KOPT-K1 (cell line): ENCODE data around the gene GJA3.
"Not testable (repeated sequence)": the region's sequence is repeated elsewhere in the genome, so short reads cannot be mapped to it uniquely, and the experiment has no call there.

Experiments
- H3K27ac ChIP-seq: fragments of 200-600 bp; sonication (generic); 2 replicates; pipeline ENCODE4 v1.5.1; 2016; ENCODE audit warnings: antibody characterized with exemption, mild to moderate bottlenecking, low read depth, low read length; ENCODE audit not compliant: poor library complexity, severe bottlenecking
- H3K36me3 ChIP-seq: fragments of 200-600 bp; sonication (generic); 2 replicates; pipeline ENCODE4 v1.5.1; 2017; ENCODE audit warnings: antibody characterized with exemption, mild to moderate bottlenecking, low read length, moderate library complexity; ENCODE audit not compliant: insufficient read depth
- H3K9me3 ChIP-seq: fragments of 200-600 bp; sonication (generic); 2 replicates; pipeline ENCODE4 v1.5.1; 2017; ENCODE audit warnings: antibody characterized with exemption, low read length, mild to moderate bottlenecking; ENCODE audit not compliant: insufficient read depth, poor library complexity, severe bottlenecking

The GJA3 gene

DNA sequence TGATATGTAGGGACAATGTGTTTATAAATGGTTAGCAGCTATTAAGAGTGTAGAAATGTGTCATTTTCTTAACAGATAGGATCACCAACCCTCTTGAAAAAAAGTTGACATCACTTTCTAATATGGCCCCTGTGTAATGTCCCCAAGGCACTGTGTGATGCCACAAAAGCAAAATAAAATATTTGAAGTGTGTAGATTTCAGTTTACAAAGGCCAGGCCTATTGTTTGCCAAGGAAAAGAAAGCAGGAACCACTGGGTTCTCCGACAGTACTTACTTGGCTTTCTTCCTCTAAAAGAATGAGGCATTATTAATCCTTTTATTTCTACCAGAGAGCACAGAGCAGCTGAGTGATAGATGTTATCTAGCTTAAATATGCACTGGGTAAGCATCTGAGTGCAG lies 10.5 kb upstream of the GJA3 start:
- no peaks in the 10 kb centered on the region for H3K36me3 ChIP-seq
- H3K9me3 ChIP-seq = no peaks in the 10 kb centered on the region
- no peak overlapping the region for H3K27ac ChIP-seq

DNA sequence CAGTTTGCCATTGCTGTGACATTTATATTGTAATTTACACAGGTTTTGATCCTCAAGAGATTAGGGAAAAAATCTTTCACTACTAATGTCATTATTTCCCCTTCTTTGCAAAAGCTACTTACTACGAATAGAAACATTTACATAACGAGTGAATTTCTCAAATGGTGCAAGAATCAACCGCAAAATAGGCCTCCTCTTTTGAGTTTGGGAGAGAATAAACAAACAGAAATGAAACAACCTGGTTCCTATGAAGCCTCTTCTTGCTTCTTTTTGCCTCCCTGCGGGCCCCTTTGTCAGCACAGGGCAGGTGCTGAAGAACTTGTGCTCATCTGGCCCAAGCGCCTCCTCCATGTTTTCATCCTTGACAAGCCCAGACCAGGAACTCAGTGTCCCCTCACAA lies 10.1 kb upstream of the GJA3 start:
- H3K9me3 ChIP-seq = no peaks in the 10 kb centered on the region
- H3K36me3 ChIP-seq = no peaks in the 10 kb centered on the region
- no peak overlapping the region for H3K27ac ChIP-seq

DNA sequence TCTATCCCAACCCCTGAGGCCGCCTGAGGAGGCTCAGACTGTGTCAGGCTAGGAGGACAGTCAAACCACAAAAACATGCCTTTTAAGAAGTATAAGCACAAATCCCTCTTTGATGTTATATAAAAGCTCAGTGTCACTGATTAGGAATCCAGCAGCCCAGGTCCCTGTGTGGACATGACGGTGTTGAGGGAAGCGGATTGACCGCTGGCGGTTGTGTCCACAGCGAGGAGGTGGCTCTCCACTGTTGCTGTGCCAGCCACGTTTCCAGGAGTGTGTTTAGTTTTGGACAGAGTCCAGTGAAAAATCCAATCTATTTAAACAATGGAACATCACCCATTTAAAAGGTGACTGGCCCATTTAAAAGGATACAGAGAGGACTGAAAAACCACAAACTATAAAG lies 7.5 kb upstream of the GJA3 start:
- Histone ChIP-seq H3K9me3 (no peaks in the 10 kb centered on the region), H3K36me3 (no peaks in the 10 kb centered on the region), H3K27ac (no peak overlapping the region)

- Histone ChIP-seq H3K36me3 (no peaks in the 10 kb centered on the region), H3K9me3 (no peaks in the 10 kb centered on the region), H3K27ac (no peak overlapping the region)
These were observed 4.8 kb upstream of the GJA3 start for GRCh38 chr13:20165417-20166257.

DNA sequence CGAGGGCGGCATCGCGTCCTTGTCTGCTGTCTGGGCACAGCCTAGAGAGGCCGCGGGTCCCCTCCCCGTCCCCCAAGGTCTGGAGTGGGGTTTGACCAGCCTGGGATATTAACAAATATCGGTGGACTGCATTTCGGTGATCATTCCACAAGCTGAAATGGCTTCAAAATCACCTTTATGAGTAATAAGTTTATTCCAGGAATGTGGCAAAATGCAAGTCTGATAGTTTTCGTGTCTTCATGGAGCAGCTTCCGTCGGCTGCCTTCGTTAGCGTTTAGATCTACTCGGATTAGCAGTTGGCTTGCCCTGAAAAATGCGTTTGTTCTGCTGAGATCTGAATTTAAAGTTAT lies 1.1 kb upstream of the GJA3 start:
- no peaks in the 10 kb centered on the region for H3K36me3 ChIP-seq
- H3K27ac ChIP-seq = no peak overlapping the region
- no peaks in the 10 kb centered on the region for H3K9me3 ChIP-seq

- Histone ChIP-seq H3K9me3 (no peaks in the 10 kb centered on the region), H3K36me3 (no peaks in the 10 kb centered on the region), H3K27ac (no peak overlapping the region)
These were observed 561 bp upstream of the GJA3 start for GRCh38 chr13:20161275-20161950.

DNA sequence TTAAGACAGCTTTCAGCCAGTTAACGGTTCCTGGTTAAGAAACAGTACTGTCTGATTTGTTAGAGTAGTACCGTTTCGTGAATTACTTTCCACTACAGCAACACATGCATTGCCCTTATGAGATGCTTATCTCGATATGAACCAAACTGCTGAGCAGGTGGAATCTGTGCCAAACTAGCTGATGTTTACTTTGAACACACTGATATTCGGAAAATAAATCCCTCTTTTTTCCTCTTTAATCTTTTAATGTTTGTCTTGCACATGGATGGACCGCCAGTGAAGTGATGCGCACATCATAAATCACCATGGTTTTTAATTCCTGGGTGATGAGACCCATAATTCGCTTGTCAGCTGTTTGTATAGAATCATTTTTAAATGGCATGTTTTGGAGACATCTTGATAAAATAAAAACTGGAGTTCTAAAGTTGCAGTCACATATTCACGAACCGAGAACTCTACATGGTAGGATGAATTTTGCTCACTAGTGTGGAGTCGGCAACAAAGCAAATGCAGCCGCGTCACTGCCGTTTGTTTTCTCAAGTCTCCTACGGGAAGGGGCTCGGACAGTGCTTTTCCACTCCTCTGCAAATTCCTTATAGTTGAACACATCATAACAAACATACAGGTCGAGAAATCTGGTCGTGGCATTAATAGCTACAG lies 1.1 kb downstream of the GJA3 start:
- no peaks in the 10 kb centered on the region for H3K36me3 ChIP-seq
- H3K27ac ChIP-seq = no peak overlapping the region
- no peaks in the 10 kb centered on the region for H3K9me3 ChIP-seq

DNA sequence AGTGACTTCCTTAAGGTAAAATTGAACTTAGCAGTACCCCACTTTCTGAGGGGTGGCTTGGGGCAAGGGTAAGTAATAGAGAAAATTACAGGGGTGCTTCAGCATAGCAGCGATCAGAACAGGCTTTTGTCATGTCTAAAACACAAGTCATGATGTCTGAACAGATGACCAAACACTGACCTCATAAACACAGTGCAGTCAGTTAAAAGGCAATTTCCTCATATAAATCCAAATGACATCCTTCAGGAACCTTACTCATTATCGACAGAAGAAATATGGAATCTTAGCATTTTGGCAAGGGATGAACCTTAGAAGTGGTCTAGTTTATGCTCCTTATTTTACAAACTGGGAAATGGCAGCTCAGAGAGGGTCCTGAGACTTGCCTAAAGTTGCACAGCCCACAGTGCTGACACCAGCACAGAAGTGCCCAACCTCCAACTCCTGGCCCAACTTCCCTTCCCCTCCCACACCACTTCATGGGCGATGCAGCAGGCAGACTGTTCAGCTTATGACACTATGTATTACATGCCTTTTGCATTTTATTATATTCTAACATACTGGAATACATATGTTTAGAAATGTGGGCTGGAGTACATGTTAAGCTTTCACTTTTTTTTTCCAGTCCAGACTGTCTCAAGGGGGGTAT lies 3.6 kb downstream of the GJA3 start:
- Histone ChIP-seq H3K9me3 (no peaks in the 10 kb centered on the region), H3K27ac (no peak overlapping the region), H3K36me3 (no peaks in the 10 kb centered on the region)

DNA sequence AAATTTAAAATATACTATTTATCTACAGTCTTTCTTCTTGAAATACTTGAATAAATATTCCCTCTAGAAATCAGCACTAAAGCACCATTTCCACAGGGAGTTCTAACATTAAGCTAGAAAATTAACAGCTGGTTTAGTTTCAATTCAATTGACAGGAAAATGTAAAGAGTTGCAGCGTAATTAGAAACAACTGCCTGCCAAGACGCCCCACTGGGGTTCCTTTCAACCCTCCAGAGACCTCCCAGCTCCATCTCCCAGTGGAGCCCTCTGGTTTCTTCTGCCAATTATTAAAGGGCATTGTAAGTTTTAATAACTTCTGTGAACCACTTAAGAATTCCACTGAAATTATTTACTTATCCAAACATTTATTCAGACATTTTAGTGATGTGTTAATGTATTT lies 4.2 kb downstream of the GJA3 start:
- H3K27ac ChIP-seq = no peak overlapping the region
- H3K9me3 ChIP-seq = no peaks in the 10 kb centered on the region
- H3K36me3 ChIP-seq = no peaks in the 10 kb centered on the region

DNA sequence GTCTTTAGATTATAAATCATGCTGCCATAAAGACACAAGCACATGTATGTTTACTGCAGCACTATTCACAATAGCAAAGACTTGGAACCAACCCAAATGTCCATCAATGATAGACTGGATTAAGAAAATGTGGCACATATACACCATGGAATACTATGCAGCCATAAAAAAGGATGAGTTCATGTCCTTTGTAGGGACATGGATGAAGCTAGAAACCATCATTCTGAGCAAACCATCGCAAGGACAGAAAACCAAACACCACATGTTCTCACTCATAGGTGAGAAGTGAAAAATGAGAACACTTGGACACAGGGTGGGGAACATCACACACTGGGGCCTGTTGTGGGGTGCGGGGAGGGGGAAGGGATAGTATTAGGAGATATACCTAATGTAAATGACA lies 7.6 kb downstream of the GJA3 start:
- not testable (repeated sequence) for H3K9me3 ChIP-seq, H3K36me3 ChIP-seq, H3K27ac ChIP-seq

DNA sequence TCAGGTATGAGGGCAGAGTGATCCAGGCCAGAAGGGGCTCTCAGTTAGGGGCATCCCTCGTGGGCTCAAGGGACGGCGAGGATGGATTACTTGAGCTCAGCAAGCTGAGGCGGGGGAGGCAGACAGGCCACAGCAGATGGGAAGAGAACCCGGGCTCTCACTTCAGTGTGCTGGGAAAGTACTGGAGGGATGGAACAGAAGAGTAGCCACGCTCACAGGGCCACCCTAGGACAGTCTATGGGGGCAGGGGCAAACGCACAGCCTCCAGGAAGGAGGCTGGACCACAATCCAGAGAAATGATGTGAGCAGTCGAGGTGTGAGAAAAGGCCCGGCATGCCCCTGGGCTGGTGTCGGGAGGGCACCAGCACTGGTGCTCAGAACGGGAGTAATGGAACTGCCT lies 9.2 kb downstream of the GJA3 start:
- H3K9me3 ChIP-seq = no peaks in the 10 kb centered on the region
- no peaks in the 10 kb centered on the region for H3K36me3 ChIP-seq
- no peak overlapping the region for H3K27ac ChIP-seq

DNA sequence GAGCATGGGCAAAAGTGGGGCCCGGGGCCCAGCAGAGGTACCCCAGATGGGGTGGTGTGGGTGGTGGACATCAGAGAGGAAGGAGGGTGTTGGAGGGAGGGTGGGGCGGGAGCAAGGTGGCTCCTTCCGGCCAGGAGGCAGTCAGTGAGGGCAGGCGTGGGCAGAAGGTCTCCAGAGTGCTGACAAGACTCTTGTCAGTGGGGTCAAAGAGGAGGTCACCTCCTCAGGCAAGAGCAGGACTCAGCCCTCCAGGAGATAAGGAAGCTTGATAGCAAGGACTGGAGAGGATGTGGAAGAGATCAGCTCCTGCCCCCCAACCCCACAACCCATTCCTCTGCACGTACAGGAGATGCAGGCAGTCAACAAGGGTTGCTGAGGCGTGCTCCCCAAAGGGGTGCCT lies 9.8 kb downstream of the GJA3 start:
- no peak overlapping the region for H3K27ac ChIP-seq
- no peaks in the 10 kb centered on the region for H3K9me3 ChIP-seq
- no peaks in the 10 kb centered on the region for H3K36me3 ChIP-seq

DNA sequence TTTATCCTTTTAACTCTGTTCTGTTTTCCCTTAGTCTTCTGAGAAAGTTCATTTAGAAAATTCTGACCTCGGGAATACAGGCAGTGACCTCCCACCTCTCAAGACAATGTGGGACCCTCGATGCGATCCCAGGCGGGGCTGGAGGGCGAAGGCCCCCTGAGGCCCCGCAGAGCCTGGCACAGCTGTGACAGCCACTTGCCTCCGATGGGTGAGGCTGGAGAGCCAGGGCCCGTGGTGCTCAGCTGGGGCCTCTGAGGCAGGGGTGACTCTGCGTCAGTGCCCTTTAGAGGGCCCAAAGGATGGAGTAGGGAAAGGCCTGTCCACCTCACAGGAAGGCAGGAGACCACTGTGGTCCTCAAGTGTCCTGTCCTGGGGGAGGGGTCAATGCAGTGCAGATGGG lies 10.3 kb downstream of the GJA3 start:
- Histone ChIP-seq H3K9me3 (no peaks in the 10 kb centered on the region), H3K27ac (no peak overlapping the region), H3K36me3 (no peaks in the 10 kb centered on the region)

GRCh38 chr13:20149762-20150161 lies 11.1 kb downstream of the GJA3 start:
- no peak overlapping the region for H3K27ac ChIP-seq

GRCh38 chr13:20148501-20149183 lies 12.2 kb downstream of the GJA3 start:
- Histone ChIP-seq H3K36me3 (no peaks in the 10 kb centered on the region), H3K9me3 (no peaks in the 10 kb centered on the region), H3K27ac (no peak overlapping the region)

More at GRCh38 chr13:20149762-20150161, 11.1 kb downstream of the GJA3 start:
- Histone ChIP-seq H3K9me3 (no peaks in the 10 kb centered on the region), H3K36me3 (no peaks in the 10 kb centered on the region)
